ENCODE measurements around the gene TAF1D.
"Not testable (repeated sequence)": the region's sequence is repeated elsewhere in the genome, so short reads cannot be mapped to it uniquely, and the experiment has no call there.

Gene TAF1D

DNA sequence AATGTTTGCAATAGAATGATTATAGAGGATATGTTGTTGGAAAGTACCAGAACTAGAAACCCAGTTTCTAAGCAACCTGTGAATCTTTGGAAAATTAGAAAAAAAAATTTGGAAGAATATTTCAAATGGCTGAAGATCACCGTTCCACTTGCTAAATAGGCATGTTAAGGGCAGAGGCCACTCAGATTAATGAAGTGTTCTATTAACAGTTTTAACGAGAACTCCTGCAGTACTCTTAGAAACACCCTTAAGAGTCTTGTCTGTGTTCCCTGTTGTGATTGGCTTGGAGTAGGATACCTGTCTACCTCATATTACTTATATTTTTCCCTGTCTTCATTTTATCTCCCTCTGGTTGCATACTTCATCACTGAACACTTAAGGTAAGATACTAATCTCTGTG is 4.8 kb upstream of the TAF1D start:
- DNase-seq, result no peak

DNA sequence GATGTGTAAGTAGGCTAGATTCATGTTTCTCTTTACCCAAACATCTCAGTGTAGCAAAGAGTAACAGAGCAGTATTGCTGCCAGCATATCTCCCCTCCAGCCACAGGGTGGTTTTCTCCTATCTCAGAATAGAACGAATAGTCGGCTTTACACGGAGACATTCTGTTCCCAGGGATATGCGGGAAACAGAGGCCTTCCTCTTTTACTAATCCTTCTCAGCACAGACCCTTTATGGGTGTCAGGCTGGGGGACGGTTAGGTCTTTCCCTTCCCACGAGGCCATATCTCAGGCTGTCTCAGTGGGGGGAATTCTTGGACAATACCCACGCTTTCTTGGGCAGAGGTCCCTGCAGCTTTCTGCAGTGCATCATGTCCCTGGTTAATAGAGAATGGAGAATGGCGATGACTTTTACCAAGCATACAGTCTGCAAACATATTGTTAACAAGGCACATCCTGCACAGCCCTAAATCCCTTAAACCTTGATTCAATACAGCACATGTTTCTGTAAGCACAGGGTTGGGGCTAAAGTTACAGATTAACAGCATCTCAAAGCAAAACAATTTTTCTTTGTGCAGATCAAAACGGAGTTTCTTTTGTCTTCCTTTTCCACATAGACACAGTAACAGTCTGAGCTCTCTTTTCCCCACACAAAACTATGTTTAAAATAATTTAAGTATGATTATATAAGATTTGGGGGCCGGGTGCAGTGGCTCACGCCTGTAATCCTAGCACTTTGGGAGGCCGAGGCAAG is 3.9 kb upstream of the TAF1D start:
- not testable (repeated sequence) for DNase-seq

- no peak for DNase-seq
These were observed 3.3 kb upstream of the TAF1D start for GRCh38 chr11:93744669-93745004.

DNA sequence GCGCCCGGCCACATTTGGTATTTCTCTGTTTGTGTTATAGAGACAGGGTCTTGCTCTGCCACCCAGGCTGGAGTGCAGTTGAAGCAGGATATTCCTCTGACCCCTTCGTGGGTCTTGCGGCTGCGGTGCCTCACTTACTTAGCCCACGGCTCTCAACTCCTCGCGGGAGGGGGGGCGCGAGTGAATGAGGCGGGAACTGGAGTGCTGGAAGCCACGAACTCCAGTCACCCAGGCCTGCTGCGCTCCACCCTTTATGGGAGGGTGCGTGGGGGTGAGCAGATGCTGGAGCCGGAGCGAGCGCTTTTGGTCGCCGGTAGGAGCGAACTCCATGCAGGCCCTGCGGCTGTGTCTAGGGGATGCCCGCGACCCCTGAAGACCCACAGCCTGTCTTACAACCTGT is 2.0 kb upstream of the TAF1D start:
- DNase-seq, result no peak

DNA sequence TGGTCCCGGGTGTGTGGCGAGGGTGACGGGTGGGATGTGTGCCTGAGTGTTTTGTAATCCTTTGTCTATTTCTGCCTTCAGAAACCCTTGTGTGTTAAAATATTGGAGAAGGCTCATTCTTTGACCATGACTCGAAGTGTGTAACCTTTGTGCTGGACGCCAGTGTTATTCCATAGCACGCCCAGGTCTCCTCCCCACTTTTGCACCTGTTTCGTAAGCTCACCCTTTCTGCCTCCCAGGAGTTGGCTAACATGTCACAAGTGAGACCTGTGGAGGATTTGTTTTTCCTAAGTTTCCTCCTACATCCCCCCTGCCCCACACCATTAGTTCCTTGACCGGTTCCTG is 559 bp upstream of the TAF1D start:
- DNase-seq, result no peak

DNA sequence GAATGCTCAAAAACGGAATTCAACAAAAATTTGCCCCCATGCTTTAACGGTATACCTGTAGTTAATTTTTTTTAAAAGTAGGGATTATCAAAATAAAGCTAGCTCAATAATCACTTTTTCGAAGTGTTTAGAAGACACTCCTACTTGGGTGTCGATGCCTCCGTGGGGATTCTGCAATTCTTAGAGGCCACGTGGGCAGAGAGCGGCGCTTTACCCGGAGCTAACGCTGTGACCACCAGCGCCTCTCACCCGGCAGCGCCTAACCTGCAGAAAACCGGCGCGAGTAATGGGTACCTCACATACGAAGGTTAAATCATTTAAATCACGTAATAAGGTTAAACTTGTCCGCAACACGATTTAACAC is 583 bp downstream of the TAF1D start:
- DNase-seq, result peak; percentile 11 to 45 (median 28)

- DNase-seq, result no peak
These were observed 1.1 kb downstream of the TAF1D start for GRCh38 chr11:93740031-93740729.

GRCh38 chr11:93738647-93739081 is 2.6 kb downstream of the TAF1D start:
- no peak for DNase-seq

DNA sequence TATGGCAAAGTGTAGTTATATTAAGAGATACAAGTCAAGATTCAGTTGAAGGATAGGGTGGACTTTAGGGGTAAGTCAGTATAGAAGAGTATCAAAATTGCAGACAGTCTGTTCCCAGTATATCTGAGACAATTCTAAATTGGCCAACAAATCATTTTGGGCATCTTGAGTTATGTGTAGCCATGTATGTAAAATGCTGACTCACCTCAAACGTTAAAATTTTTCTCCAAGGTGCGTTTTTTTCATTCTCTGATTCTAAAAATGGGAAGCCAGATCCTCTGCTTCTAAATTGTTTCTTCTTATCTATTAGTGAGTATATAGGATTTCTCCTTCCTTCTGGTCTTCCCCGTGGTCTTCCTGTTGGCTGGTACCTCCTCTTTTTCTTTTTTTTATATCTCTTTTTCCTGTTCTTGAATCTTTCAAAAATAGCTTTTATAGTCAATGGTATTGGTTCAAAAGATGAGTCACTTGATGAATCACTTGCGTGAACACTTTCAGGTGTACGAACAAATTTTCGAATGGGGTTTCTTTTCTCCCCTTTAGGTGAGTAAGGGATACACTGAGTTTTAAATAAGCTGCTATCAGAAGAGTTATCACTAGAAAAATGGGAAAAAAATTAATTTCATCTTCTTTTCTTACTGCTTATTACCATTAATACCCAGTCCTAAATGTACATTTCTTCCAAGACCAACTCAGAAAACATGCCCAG is 3.2 kb downstream of the TAF1D start:
- DNase-seq, result no peak

DNA sequence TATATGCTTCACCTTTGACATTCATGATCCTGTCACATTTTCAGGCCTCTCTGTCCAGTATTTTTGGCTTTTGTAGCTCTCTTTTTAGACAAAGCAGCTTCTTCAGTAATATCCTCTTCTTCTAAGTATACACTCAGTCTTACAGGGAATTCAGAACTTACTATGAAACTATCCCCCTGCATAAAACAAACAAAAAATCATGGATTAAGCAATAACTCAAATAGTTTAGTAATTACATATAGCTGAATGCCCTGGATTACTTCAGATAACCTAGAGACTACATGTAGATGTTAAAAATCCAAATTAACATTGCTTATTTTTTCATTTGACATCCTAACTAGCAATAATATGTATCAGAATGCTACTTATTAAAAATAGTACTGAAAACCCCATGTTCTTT is 5.2 kb downstream of the TAF1D start:
- DNase-seq, result no peak

DNA sequence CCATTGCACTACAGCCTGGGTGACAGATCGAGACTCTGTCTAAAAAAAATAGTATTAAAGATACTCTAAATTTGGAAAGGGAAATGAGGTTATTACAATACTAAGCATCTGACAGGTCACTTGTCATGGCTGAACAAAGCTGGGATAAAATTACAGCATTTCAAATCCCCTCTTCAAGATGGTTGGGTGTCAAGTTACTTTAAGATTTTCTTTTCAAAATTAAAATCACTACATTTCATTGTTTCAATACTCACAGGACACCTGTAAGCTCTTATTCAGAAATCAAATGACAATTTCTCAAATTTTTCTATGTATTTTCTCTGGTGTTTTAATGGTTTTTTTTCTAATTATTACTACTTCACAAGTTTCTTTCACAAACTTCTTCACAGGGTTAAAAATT is 5.7 kb downstream of the TAF1D start:
- DNase-seq, result no peak

DNA sequence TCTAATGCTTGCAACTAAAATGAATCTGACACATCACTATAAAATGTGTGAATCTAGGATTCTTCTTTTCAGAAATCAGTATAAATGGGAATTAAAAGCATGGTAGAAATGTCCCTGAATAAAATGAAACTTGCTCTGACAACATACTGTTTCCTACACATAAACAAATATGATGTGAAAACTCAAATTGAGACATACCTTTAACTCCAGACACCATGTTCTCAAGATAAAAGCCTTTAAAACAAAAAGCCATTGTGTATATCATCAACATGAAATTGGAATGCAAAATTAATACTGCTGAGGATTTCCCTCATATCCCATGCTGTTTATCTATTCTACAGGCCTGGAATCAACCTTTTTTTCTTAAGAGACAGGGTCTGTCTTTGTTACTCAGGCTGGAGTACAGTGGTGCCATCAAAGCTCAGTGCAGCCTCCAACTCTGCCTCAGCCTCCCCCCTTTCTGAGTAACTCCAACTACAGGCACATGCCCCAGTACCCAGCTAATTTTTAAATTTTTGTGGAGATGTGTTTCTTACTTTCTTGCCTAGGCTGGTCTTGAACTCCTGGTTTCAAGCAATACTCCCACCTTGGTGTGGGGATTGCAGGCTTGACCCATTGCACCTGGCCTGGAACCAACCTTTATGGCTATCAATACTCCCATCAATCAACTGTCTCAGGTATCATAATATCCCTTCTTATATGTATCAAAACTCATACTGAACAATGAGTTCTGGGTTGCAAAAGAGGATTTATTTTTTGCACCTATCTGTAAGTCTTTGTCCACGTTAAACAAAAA is 6.7 kb downstream of the TAF1D start:
- no peak for DNase-seq

- DNase-seq, result no peak
These were observed 7.8 kb downstream of the TAF1D start for GRCh38 chr11:93733474-93733873.

DNA sequence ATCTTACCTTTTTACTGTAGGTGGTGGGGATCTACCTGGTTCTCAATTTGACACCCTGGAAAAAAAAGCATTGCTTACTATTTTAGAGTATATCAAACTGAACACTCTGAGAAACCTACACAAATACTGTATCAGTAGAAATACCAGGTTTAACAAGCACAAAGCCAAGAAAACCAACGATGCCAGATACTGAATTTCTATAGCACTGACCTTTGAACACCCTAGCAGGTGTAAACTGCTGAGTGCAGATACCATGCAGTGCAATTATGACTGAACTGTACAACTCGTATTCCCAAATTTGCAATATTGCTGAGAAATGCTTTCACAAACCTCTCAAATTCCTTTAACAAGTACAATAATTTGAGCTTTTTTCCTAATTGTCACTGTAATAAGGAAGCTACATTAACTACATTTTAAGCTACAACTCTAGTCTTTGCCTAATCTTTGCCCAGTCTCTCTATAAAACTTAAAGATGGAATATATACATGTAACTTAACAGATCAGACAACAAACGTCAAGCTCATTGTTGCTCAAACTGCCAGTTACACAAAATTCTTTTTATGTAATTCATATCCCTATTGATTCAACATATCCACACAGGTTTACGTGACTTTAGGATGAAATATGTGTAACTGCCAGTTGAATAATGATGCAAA is 8.9 kb downstream of the TAF1D start:
- no peak for DNase-seq

DNA sequence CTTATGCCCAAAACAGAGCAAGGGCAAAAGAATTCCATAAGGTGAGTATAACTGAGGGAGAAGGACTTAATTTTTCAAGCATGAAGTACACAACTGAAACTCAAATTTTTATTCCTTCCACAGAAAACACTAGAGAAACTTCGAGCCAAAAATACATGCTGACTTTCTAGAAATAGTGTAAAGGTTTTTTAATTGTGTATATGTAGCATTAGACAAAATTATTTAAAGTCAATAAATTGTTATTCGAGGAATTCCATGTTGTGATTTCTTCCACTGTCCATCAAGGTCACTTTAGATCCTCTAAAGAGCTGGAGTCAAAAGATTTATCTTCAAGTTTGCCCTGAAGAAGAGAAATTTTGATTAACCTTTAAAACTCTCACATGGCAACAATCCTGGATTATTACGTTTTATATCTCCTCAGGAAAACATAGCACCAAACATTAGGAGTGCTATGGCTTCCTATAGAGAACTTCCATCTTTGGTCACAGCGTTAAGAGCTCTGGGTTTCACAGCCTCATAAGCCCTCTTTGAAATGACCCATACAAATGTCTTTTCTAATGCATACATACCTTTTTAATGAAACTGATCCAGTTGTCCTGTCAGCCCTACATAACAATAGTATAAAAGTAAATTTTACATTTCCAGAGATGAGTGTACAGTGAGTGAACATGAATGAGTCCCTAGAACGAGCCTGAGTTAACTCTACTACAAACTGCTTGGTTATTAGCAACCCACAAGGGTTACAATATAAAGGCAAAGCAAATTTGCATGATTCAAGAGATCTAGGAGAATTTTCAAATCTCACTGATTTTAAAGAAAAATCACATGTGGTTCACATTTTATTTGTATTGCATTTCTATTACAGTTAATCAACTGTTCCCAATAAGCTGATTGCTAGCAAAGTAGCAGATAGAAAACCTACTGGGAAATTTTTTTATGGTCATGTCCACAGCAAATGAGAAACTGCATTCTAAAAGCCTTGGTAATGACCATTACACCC is 10.9 kb downstream of the TAF1D start:
- no peak for DNase-seq

DNA sequence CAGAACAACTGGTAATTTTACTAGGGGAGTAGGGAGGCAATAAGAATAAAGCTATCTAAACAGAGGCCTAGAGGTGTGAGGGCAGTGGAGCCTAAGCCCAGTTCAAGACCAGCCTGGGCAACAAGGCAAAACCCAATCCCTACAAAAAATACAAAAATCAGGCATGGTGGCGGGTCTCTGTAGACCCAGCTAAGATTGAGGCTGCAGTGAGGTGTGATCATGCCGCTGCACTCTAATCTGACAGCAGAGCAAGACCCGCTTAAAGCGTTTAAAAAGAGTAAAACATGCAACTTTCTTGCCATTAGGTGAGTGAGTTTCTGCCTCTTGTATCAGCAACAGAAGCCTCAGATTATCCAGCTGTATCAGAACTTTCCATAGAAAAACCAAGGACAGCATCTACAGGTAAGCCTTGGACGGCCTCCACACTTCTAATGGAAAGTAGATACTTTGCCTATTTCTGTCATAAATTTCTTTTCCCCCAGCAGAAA is 12.1 kb downstream of the TAF1D start:
- no peak for DNase-seq

DNA sequence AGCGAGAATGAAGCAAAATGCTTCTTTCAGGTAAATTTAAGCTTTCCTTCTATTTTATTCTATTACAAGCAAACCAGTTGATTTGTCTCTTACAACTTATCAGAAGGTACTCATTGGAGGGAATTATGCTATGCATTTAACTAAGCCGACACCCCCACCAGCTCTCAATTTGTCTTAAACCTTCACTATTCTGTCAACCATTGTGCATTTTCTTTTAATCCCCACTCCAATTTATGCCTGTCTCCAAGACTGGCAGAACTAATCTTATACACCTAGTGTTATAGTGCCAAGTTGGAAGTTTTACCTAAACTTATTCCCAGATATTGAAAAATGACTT is 12.5 kb downstream of the TAF1D start:
- DNase-seq, result no peak

DNA sequence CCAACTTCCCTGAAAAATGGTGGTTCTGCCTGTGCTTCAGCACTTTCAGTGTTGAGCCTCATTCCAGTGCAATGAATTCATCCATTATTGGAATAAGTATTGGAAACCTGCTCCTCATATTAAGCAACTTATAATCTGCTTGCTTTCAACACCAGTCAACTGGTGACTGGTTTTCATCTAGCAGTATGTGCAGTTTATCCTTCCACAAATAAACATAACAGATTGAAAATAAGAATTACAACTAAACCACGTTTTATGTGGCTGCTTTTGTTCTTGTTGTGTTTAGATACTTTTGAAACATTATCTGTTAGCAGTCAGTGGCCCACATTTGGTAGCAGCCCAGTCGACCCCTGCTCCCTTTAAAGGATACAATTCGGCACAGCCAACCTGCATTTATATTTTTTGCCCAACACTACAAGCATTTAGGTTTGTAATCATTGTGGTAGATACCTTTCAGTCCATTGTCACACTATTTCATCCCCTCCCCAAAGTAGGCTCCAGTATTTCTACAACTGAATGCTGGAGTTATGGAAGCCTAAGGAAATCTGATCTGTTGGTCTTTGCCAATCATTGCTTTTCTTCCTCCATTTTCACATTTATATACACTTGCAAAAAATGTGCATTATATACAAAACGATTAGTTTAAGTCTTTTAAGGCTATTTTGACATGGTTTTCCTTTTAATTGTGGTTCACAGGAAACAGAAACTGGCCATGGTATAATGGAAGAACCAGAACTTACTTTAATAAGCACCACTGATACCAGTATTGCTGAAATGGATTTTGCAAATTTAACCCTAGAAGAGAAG is 13.1 kb downstream of the TAF1D start:
- DNase-seq, result no peak

GRCh38 chr11:93724089-93724488 is 17.2 kb downstream of the TAF1D start:
- no peak for DNase-seq

GRCh38 chr11:93720522-93720921 is 20.8 kb downstream of the TAF1D start:
- DNase-seq, result no peak

DNA sequence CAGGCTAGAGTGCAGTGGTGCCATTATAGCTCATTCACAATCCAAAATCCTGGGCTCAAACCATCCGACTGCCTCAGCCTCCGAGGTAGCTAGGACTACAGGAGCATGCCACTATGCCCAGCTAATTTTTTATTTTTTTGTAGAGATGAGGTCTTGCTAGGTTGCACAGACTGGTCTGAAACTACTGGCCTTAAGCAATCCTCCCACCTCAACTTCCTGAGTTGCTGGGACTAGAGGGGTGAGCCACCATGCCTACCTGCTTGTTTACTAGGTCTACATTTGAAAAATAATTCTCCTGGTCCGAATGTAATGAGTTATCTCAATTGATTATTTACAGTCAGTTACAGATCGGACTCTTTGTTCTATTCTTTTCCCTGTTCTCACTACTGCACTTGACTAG is 22.0 kb downstream of the TAF1D start:
- DNase-seq, result no peak

Data from activated CD4-positive, CD25-positive, alpha-beta regulatory T cell (primary cell).